GM19438 (cell line): ENCODE data around the gene ITIH1.

Source experiments
- ATAC-seq: cut with Tn5 transposase; IDR thresholded peaks from one replicate; pipeline ENCODE4 v1.9.1; 2021; ENCODE audit warnings: low read depth; ENCODE audit not compliant: unreplicated experiment

Gene ITIH1

GRCh38 chr3:52809149-52809548 lies 31.8 kb downstream of the ITIH1 start:
- ATAC-seq: no peak

GRCh38 chr3:52809662-52810377 lies 32.4 kb downstream of the ITIH1 start:
- no peak for ATAC-seq

GRCh38 chr3:52810923-52811322 lies 33.5 kb downstream of the ITIH1 start:
- ATAC-seq: no peak

- no peak for ATAC-seq
Measured at GRCh38 chr3:52811452-52812011, 34.1 kb downstream of the ITIH1 start.

GRCh38 chr3:52813810-52814209 lies 36.4 kb downstream of the ITIH1 start:
- ATAC-seq: no peak

- no peak for ATAC-seq
Measured at GRCh38 chr3:52816199-52816598, 38.8 kb downstream of the ITIH1 start.

GRCh38 chr3:52816654-52817053 lies 39.3 kb downstream of the ITIH1 start:
- ATAC-seq: no peak

GRCh38 chr3:52817221-52817620 lies 39.8 kb downstream of the ITIH1 start:
- ATAC-seq: no peak

- no peak for ATAC-seq
Measured at GRCh38 chr3:52817860-52818259, 40.5 kb downstream of the ITIH1 start.

- ATAC-seq: no peak
Measured at GRCh38 chr3:52819936-52820335, 42.5 kb downstream of the ITIH1 start.

GRCh38 chr3:52820736-52821135 lies 43.3 kb downstream of the ITIH1 start:
- no peak for ATAC-seq

GRCh38 chr3:52822363-52822762 lies 45.0 kb downstream of the ITIH1 start:
- ATAC-seq: no peak

GRCh38 chr3:52824037-52824436 lies 46.6 kb downstream of the ITIH1 start:
- no peak for ATAC-seq

- no peak for ATAC-seq
Measured at GRCh38 chr3:52827441-52827840, 50.0 kb downstream of the ITIH1 start.

GRCh38 chr3:52827866-52828376 lies 50.5 kb downstream of the ITIH1 start:
- ATAC-seq: no peak

GRCh38 chr3:52829482-52829881 lies 52.1 kb downstream of the ITIH1 start:
- no peak for ATAC-seq

GRCh38 chr3:52829906-52830463 lies 52.6 kb downstream of the ITIH1 start:
- no peak for ATAC-seq

GRCh38 chr3:52830535-52831258 lies 53.3 kb downstream of the ITIH1 start, which contains the start of gene ITIH4:
Gene ITIH4, minus strand, starts transcription at chr3:52830672. Its CDS starts 30 bp downstream, at chr3:52830642.
- ATAC-seq: no peak

GRCh38 chr3:52831500-52832301 lies 54.3 kb downstream of the ITIH1 start:
- no peak for ATAC-seq

- no peak for ATAC-seq
Measured at GRCh38 chr3:52833202-52833601, 55.8 kb downstream of the ITIH1 start.
